Fibroblast of lung (primary cell): ENCODE results near the gene CORO7. TPM values are rescaled to one million over a fixed set of nuclear protein-coding genes. Genes with fewer than 3 reads are reported as not detected.
A peak's percentile ranks its signal among the peaks of the same experiment; 100 is the strongest.

Experiments
- DNase-seq, 2 donors: peaks; one replicate each; pipeline versions ENCODE4 v3.0.0 to v3.0.0-alpha.2; 2010; ENCODE audit warnings: low read depth in 2 of 2
- H2AFZ ChIP-seq: 2 replicates; pipeline ENCODE4 v1.5.1; 2012; ENCODE audit warnings: low read length, control low read depth, inconsistent platforms
- H3K27ac ChIP-seq: 2 replicates; pipeline ENCODE4 v1.5.1; 2011; ENCODE audit warnings: low read length, control low read depth; ENCODE audit not compliant: insufficient read depth
- H3K27me3 ChIP-seq: 2 replicates; pipeline ENCODE4 v1.5.1; 2011; ENCODE audit warnings: mild to moderate bottlenecking, low read length; ENCODE audit not compliant: control insufficient read depth, insufficient read depth
- H3K36me3 ChIP-seq: 2 replicates; pipeline ENCODE4 v1.5.1; 2011; ENCODE audit warnings: low read length; ENCODE audit not compliant: control insufficient read depth, insufficient read depth
- H3K4me1 ChIP-seq: 2 replicates; pipeline ENCODE4 v1.5.1; 2011; ENCODE audit warnings: low read length; ENCODE audit not compliant: control insufficient read depth, insufficient read depth; ENCODE audit errors: extremely low read depth
- H3K4me2 ChIP-seq: 2 replicates; pipeline ENCODE4 v1.5.1; 2011; ENCODE audit warnings: low read length, control low read depth; ENCODE audit not compliant: insufficient read depth; ENCODE audit errors: extremely low read depth
- H3K4me3 ChIP-seq, 4 experiments: fragments of 200-600 bp in 1 of 4; sonication (generic) in 1 of 4; replicated peaks in 1 of 4; 2 replicates each; pipeline ENCODE4 v1.5.1; 2011 to 2016; ENCODE audit warnings: low read length in 4 of 4, low read depth in 3 of 4, mild to moderate bottlenecking in 3 of 4, control low read depth in 2 of 4, inconsistent platforms in 1 of 4, mixed read lengths in 1 of 4; ENCODE audit not compliant: insufficient read depth in 1 of 4; ENCODE audit errors: control extremely low read depth in 1 of 4
- H3K79me2 ChIP-seq: 2 replicates; pipeline ENCODE4 v1.5.1; 2012; ENCODE audit warnings: mild to moderate bottlenecking, low read length, inconsistent platforms; ENCODE audit not compliant: control insufficient read depth, insufficient read depth
- H3K9ac ChIP-seq: 2 replicates; pipeline ENCODE4 v1.5.1; 2011; ENCODE audit warnings: mild to moderate bottlenecking, low read length, control low read depth; ENCODE audit not compliant: insufficient read depth
- H3K9me3 ChIP-seq: 2 replicates; pipeline ENCODE4 v1.5.1; 2012; ENCODE audit warnings: low read depth, low read length; ENCODE audit not compliant: control insufficient read depth, insufficient read depth
- H4K20me1 ChIP-seq: 2 replicates; pipeline ENCODE4 v1.5.1; 2011; ENCODE audit warnings: low read length; ENCODE audit not compliant: control insufficient read depth, insufficient read depth; ENCODE audit errors: extremely low read depth
- EZH2 ChIP-seq: IDR thresholded peaks from 2 replicates; pipeline ENCODE4 v1.5.1; 2012; ENCODE audit warnings: low read length, control low read depth, mild to moderate bottlenecking; ENCODE audit errors: missing control alignments
- polyA plus RNA-seq, 2 donors: library from polyadenylated mRNA; depleted of rRNA in 1 of 2; stranded (reverse) in 1 of 2; unstranded in 1 of 2; fragments of >200 nt; gene quantifications; 2 replicates each; pipeline ENCODE4 v1.2.1, GENCODE V29; 2011 to 2012; ENCODE audit warnings: missing spikeins in 1 of 2
- total RNA-seq: library from RNA; depleted of rRNA; stranded (reverse); fragments of >200 nt; gene quantifications from 2 replicates; pipeline ENCODE4 v1.2.1, GENCODE V29; 2014
- TF ChIP-seq, protein P1 (sequence below), 2 donors: IDR thresholded peaks in 1 of 2; conservative IDR thresholded peaks in 1 of 2; 1 replicate in 1 of 2; 2 replicates in 1 of 2; pipeline ENCODE4 v1.5.1; 2011 to 2012; ENCODE audit warnings: low read length in 2 of 2, control low read depth in 1 of 2, inconsistent platforms in 1 of 2, low read depth in 1 of 2, mild to moderate bottlenecking in 1 of 2

Gene CORO7
- total and polyA plus RNA-seq, 2 donors (not counting 1 experiment from before 2014, with no cell fraction given), result 6.1 to 11.1 TPM

- peak overlapping the region; percentile 40 for H3K4me2 ChIP-seq
- H3K27ac ChIP-seq, result peak overlapping the region; percentile 36
- H3K4me3 ChIP-seq, result peak overlapping the region in 1 of 4 experiments; percentile 31
- H3K9ac ChIP-seq, result peak overlapping the region; percentile 24
- H3K27me3 ChIP-seq, result no peaks in the 10 kb centered on the region
- no peaks in the 10 kb centered on the region for H4K20me1 ChIP-seq
- peak; percentile 42 to 60 for DNase-seq
- H3K36me3 ChIP-seq, result peaks cover 4% of the 10 kb centered on the region
- peaks cover 88% of the 10 kb centered on the region for H3K79me2 ChIP-seq
- peaks cover 41% of the 10 kb centered on the region for H3K4me1 ChIP-seq
- no peak overlapping the region for H2AFZ ChIP-seq
- H3K9me3 ChIP-seq, result no peaks in the 10 kb centered on the region
- TF ChIP-seq, protein P1, sequence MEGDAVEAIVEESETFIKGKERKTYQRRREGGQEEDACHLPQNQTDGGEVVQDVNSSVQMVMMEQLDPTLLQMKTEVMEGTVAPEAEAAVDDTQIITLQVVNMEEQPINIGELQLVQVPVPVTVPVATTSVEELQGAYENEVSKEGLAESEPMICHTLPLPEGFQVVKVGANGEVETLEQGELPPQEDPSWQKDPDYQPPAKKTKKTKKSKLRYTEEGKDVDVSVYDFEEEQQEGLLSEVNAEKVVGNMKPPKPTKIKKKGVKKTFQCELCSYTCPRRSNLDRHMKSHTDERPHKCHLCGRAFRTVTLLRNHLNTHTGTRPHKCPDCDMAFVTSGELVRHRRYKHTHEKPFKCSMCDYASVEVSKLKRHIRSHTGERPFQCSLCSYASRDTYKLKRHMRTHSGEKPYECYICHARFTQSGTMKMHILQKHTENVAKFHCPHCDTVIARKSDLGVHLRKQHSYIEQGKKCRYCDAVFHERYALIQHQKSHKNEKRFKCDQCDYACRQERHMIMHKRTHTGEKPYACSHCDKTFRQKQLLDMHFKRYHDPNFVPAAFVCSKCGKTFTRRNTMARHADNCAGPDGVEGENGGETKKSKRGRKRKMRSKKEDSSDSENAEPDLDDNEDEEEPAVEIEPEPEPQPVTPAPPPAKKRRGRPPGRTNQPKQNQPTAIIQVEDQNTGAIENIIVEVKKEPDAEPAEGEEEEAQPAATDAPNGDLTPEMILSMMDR (conservative IDR thresholded peaks at IDR 0.05 in 1 of 2, IDR thresholded peaks at IDR 0.05 in 1 of 2; ENCODE audit: low read depth in 1 of 2, low read length in 2 of 2), result no peak
- no peak for TF ChIP-seq EZH2
Observed at GRCh38 chr16:4323845-4324488, 92.4 kb downstream of the CORO7 start.

- Histone ChIP-seq H3K9ac (no peak overlapping the region), H3K27ac (peak overlapping the region; percentile 36), H2AFZ (no peak overlapping the region), H3K36me3 (peaks cover 4% of the 10 kb centered on the region), H3K4me1 (peaks cover 34% of the 10 kb centered on the region), H3K27me3 (no peaks in the 10 kb centered on the region), H3K9me3 (no peaks in the 10 kb centered on the region), H3K79me2 (peaks cover 89% of the 10 kb centered on the region), H3K4me2 (no peak overlapping the region), H4K20me1 (no peaks in the 10 kb centered on the region), H3K4me3 (no peak overlapping the region)
- TF ChIP-seq EZH2, result no peak
- TF ChIP-seq, protein P1 (conservative IDR thresholded peaks at IDR 0.05 in 1 of 2, IDR thresholded peaks at IDR 0.05 in 1 of 2; ENCODE audit: low read depth in 1 of 2, low read length in 2 of 2), result no peak
- DNase-seq, result no peak
Observed at GRCh38 chr16:4323071-4323844, 93.1 kb downstream of the CORO7 start.
